NAMALWA (cell line): ENCODE data around the gene GLIS1.

Experiments
- DNase-seq: peaks from one replicate; pipeline ENCODE4 v3.0.0-alpha.2; 2015; ENCODE audit warnings: low spot score

GLIS1 gene

DNA sequence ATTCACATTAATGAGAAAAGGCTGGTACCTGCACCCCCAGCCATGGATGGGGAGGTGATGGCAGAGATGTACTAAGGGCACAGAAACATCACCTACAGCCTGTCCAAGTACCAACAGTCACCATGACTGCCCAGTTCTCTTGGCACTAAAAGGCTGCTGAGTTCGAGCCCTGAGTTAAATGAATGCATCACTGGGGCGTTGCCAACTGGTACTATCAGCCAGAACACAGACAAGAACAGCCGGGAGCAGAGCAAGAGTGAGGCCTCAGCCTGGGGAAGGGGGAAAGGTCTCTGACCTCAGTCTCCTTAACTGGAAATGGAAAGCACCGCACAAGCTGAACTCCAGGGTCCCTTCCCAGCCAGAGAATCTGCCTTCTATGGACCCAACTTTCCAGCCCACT, 60.5 kb downstream of the GLIS1 start:
- no peak for DNase-seq

DNA sequence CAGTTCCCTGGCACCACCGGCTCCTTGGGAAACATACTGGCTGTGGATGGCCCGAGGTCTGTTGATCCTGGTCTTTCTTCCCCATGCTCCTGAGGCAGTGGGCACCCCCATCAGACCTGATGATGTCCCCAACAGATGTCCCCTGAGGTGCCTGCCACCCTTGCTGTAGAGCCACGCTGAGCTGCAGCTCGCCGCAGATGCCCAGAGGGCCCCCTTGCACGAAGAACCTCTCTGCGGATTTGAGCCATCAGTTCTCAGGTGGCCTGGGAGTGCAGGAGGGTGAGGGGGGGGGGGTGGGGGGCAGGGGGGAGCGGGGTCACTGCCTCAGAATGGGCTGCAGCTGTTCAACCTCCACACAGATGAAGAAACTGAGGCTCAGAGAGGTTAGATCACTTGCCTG, 60.9 kb downstream of the GLIS1 start:
- no peak for DNase-seq

DNA sequence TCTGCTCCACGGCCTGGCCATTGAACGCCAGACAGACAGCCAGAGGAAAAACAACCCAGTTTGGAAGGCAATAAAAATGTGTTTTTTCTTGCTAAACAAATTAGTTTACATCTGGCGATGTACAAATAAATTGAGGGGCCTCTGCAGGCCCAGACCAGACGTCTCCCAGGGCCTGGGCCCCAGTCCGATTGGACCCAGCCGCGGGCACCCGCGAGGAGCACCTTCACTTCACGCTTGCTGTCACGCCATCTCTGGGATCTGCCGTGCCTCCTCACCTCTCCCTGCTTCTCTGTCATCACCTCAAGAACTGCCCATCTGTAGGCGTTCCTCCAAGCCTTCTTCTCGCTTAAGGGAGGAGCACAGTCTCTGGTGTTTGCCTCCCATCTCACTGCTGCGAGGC, 61.5 kb downstream of the GLIS1 start:
- DNase-seq, result no peak

DNA sequence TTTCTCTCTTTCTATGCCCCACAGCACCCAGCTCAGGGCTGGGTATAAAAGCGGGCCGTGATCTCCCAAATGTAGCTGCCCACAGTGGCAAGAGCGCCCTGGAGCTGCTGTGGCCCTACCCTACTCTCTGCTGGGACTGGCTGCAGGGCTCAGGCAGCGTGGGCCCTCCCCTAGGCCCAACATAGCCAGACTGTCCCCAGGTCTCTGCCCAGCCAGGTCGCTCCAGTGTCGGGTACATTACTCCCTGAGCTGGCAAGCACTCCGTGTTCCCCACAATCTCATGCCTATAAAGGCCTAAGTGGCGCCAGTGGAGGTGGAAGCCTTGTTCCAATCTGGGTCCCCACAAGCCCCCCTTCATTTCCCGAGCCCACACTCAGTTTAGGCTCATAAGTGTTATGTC, 66.2 kb downstream of the GLIS1 start:
- DNase-seq, result no peak

DNA sequence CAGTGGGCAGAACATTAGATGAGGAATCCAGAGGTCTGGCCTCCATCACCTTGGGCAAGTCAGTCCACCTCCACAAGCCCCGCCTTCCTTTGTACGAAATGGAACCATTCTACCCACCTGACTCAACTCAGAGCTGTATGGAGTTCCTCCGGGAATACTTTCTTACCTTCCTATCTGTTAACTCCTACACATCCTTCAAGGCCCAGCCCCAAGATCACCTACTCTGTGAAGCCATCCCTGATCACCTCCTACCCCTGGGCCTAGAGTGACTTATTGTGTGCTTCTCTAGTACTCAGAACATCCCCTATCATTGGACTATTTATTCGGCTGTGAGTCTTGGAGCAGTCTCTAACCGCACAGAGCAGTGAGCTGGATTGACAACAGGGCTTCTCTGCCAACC, 66.7 kb downstream of the GLIS1 start:
- no peak for DNase-seq

DNA sequence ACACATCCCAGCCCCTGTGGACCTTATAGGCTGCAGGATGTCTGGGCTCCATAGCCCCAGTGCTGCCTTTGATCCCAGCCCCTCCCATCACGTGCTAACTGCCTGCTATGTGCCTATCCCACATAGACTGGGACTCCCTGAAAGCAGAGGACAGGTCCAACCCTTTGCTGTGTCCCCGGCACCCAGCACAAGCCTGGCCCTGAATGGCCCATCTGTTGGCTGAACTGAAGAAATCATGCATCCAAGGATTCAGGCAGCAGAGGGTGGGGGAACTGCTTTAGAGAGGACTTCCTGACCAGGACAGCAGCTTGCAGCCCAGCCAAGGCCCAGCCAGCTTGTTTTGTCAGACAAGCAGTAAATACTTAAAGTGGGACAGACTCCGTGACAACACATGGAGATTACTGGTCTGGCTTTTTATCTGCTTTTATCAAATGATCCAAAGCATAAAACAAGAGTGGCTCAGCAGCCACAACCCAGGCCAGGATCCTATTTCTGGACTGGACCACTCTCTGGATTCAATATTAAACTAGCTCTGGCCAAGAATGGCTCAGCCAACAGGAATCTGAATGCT, 69.3 kb downstream of the GLIS1 start:
- DNase-seq, result no peak

DNA sequence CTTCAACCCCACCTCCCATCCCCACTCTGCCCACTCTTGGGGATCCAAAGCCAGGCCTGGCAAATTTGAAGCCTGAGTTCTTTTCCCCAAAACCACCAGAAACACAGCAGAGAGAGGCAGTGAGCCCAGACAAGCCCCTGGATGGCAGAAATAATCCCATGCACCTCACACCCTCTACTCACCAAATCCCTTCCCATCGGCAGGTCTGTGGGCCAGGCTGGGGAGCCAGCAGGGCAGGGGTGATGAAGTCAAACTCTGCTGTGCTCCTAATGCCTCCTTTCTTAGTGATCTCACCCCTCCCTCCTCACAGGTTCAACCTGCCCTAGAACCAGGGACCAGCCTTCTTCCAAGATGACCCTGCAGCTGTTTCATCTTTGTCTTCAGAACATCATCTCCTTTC, 72.4 kb downstream of the GLIS1 start:
- no peak for DNase-seq

DNA sequence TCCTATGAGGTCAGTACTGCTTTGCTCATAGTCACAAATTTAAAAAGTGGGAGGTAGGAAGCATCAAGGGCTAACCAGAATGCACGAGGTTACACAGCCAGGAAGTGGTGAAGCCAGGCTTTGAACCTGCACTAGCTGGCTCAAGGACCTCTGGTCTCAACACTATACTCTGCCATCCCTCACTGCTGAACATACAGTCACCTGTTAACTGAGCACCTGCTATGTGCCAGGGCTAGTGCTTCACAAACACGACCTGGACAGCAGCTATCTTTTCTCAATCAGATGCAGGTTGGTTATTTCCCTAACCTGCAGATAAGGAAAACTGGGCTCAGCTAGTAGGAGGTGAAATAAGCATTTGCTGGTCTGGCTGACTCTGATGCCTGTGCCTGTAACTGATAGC, 73.0 kb downstream of the GLIS1 start:
- DNase-seq, result no peak

DNA sequence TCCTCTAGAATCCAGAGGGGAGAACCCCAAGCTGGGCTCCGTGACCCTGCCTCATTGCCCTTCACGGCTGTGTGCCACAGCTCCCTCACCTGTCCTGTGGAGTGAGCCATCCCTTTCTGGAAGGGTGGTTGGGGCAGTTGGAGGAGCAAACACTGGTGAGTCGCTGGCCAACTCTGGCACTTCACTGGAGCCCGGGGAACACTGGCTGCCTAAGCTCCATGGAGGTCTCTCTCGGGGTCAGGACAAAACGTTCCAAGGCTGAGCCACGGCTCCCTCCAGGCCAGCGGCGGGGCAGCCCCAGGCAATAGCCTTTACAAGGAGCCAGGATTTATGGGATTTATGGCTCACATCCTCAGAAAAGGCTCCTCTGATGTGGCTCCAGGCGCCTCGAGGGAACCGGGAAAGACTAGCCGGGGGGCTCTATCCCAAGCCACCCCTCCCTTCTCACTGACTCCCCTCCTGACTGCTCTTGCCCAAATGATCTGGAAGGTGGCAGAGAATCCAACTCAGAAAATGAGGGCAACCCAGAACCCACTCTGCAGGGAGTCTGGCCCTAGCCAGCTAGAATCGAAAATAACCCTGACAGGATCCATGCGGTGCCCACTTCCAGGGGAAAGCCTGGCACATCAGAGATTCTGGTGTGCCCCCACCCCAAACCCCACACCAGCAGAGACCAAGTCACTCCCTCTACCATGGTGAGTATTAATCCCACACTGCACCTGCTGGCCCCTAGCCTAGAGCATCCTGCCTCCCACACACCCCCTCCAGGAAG, 75.2 kb downstream of the GLIS1 start:
- DNase-seq, result no peak

DNA sequence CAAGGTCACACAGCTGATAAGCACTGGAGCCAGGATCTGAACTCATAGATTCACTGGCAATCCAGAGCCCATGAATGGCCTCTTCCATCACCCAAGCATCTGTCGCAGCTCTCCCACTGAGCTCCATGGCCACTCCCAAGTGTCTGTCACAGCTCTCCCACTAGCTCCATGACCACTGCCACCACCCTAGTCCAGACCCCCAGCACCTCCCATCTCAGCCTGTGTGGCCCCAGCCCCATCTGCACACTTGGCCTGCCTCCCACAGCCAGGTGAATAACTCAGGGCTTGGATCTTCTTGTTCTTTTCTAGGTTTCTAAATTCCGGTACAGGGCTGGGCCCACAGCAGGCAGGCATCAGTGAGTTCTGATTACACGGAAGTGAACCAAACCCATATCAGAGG, 76.0 kb downstream of the GLIS1 start:
- DNase-seq, result no peak

DNA sequence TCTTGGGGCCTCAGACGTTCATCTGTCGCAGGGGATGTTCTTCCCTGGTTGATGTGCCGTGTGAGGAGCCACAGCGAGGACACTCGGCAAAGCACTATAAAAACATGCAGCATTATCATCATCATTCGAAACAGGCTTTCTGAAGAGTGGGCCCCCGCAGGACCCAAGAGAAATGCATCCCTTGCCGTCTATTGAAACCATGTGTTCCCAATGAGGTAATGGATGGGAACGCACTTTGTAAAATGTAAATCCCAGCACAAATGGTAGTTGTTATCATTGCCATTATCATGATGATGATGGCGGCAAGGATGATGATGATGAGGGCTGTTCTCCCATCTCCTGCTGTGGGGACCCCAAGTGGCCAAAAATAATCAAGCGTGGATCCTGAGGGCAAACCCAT, 76.8 kb downstream of the GLIS1 start:
- no peak for DNase-seq

DNA sequence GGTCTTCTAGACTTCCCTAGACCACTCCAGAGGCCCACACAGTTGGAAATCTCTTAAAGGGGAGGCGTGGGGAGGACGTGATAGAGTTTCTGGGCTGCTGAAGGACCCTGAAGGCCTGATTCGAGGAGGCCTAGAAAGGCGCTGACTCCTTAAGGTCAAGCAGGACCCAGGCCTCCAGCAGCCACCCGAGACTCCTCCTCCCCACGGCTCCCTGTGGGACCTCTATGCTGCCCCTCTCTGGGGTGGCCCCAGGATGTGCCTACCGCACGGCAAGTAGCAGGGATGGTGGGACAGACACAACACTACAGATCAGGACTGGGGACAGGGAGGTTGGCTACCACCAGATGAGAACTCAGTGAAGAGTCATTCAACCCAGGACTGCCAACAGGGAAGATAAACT, 77.5 kb downstream of the GLIS1 start:
- DNase-seq, result no peak

DNA sequence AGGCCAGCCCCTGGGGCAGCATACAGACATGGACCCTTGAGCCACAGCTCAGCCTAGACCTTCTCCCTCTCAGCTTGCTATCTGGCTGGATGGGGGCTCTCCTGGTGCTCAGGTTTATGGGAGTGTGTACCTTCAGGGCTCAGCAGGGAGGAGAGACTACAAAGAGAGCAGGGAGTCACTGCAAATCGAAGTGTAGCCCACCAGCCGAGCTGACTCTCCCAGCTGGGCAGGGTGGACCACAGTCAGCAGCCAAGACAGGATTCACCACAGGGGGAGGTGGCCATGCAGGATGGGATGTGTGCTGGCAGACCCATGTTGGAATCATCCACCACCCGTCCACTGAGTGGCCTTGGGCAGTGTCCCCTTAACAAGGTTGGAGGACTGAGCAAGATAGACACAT, 78.3 kb downstream of the GLIS1 start:
- no peak for DNase-seq

DNA sequence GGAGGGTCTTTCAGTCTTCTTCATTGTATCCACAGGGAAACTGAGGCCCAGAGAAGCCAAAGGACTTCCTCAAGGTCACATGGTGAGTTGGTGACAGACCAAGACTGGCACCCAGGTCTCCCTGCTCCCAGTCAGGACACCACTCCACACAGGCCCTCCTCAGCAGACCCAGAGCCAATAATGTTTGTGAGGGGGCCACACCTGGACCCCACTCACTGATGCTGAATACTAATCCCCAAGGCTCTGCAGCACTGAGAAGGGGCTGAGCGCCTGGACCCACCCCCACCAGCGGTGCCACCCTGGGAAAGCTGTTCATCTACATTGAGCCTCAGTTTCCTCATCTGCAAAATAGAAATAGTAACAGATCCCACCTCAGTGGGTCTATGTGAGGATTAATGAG, 79.5 kb downstream of the GLIS1 start:
- no peak for DNase-seq

DNA sequence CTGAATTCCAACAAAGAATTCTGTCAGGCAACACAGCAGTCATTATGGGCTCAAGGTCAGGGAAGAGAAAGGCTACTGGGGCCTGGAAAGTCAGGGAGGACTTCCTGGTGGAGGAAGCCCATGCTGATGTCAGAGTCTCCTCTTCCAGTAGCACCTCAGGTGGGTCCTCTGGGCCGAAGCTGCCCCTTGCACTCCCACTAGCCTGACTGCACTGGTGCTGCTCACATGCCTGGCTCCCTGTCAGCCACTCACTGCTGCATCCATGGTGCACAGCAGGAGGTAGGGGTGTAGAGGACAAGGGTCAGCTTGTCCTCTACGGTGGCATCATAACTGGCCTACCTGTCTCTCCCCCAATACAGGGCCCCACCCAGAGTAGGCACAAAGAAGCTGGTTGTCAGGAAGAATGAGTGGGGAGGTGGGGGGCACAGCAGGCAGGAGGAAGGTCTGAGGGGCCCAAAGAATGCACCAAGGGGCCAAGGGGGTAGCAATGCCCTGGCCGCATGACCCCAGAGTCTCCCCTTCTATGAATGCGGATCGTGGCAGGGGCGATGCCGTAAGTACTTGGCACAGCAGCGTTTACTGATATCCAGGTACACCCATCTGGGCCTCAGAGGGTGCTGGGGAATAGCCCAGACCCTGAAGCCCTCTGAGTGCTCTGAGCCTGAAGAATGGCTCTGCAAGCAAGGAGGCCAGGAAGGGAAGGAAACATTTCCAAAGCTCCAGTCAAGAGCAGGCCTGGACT, 80.3 kb downstream of the GLIS1 start:
- DNase-seq, result no peak

DNA sequence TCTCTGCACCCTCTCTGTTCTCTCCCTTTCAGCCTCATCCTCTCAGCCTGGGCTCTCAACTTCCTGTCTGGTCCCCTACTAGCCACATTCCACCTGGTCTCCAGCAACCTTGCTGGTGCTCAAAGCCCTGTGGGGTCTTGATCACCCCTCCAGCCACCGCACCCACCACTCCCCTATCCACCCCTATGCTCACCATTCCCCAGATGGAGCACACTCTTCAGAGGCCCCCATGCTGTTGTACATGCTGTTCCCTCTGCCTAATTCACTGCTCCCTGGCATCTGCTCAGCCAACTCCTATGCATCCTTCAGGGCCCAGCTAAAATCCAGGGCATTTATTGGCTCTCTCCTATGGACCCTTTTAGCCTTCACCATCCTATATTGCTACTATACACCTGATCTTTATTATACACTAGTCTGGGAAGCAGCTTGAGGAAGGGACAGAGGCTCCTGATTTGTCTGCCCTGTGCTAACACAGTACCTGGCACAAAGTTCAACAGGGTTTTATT, 81.0 kb downstream of the GLIS1 start:
- no peak for DNase-seq

DNA sequence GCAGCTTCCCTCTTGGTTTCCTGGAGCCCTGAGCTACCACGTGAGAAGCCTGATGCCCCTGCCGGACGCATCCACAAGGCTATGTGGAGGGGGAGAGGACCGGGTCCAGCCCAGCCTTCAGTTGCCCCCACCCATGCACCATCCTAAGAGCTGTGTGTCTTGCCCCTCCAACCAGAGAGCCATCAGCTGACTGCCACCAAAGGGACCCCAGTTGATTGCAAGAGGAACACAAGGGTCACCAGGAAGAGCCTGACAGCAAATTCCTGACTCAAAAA, 81.5 kb downstream of the GLIS1 start:
- no peak for DNase-seq

DNA sequence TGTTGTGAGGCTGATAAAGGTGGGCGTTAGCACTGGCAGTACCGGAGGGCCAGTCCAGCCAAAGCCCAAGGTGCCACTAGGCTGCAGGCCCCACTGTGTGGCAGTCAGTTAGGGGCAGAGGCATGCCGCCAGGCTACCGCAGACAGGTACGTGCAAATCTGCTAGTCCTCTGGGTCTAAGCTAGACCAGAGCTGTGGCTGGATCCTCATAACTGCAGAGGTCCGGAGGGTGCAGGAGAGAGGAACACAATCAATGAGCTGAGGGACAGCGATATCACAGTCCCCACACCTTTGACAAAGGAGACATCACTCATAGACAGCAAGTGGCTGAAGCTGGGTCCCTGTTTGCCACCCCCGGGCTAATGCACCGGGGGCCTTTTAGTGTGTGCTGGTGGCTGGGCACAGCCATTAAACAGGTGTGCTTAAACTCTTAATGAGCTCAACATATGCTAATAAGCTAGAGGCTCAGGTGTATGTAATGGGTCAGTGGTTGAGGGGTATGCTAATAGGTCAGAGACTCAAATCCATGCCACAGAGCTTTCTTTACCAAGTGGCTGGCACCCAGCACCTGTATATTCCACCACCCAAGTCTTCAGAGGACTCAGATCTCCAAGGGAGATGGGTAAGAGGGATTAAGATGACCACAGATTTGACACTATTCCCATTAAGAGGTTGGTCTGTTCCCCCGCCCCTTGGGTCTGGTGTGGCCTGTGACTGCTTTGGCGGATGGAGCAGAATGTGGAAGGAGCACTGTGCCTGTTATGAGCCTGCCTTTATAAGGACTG, 82.0 kb downstream of the GLIS1 start:
- DNase-seq, result no peak

DNA sequence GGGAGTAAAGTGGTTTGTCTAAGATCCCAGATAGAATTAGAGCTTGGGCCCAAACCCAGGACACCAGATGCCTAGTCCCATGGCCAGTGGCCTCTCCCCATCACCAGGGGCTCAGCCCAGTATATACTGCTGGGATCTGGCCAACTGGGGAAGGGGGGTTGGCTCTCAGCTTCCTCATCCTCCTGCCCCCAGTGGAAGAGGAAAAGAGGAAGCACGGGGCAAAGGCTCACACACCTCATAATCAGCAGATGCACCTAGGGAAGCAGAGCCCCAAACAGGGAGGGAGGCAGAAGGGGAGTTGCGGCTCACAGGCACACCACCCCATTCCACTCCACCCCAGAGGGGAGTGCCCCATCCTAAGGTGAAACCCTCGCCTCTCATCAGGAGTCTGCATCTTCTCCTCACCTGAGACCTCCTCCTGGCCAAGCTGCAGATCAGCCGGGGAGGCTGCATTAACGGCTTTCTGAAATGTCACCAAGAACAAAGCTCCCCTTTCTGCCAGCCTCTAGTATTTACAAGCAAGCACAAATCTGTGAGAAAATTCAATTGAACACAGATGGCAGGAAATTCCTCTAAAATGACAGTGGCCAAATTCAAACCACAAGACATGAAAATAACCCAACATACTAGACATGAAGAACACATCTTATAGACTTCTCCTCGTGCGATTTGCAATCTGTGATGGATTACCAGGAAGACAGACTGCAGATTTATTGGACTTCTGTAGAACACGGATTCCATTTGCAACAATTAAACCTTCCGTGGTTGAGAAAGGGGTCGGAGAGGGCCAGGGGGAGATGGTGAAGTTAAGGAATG, 82.8 kb downstream of the GLIS1 start:
- DNase-seq, result no peak

DNA sequence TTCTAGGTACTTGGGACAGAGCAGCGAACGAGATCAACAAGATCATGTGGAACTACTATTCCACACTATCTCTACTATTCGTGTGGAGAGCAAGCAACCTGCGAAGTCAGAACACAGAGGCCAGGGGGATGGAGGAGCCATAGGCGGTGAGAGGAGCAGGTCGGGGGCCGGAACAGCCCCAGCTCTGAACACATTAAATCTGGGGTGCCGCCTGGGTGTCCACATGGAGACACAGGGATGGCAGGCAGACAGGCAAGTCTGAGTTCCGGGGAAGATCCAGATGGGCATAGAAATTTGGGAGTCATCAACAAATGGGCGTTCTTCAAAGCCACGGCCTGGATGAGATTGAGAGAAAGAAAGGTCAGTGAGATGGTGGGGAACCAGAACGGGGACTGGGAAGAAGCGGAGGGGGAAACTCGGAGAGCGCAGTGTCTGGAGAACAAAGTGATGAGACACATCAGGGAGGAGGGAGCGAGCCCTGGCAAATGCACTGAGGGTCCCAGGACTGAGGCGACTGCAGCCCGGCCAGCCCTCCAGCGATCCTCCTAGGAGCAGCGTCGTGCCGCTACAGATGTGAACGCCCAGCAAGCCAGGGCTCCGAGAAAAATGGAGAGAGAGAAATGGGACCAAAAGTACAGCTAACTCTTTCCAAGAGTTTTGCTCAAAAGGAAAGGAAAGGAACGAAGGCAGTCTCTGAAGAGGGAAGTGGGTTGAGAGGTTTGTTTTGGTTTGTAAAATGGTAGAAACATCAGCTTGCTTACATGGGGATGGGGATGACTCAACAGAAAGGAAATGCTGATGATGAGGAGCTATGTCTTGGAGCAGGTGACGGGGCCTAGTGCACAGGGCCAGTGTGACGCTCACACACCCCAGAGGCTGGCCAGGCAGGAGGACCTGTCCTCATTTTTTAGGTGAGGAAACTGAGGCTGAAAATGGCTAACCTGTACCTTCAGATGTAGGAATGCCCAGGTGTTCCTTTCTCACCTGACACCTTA, 84.5 kb downstream of the GLIS1 start:
- no peak for DNase-seq

DNA sequence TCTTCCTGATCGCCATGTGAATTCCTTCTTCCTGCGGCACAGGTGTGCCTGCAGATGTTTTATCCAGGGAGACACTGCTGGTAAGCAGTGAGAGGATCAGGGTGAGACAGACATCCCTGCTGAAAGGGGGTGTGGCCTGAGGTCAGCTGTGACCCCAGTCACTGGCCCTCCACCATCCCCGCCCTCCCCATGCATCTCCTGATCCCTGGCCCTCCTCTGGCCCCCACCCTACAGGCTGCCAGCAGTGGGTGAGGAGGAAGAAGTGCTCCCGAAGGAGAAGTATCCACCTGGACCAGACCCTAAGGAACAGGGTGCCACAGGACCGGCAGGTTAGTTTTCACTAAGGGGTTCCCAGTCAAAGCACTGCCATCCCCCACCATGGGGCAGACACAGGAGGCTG, 85.3 kb downstream of the GLIS1 start:
- DNase-seq, result no peak
